B cell (primary cell): ENCODE data around the gene ACY1. TPM values are rescaled to one million over a fixed set of nuclear protein-coding genes. Genes with fewer than 3 reads are reported as not detected.

ENCODE experiments used
- ATAC-seq: fragments of 200-7000 bp; cut with Tn5 transposase; one replicate; pipeline ENCODE4 v1.10.0; 2021; ENCODE audit warnings: low read depth, mild to moderate bottlenecking, moderate number of reproducible peaks, moderate library complexity
- CTCF ChIA-PET: fragments of 350-600 bp; sonication (Branson Sonifier 250); formaldehyde crosslinking; loops from one replicate; lab custom pipeline; 2021; ENCODE audit warnings: antibody characterized with exemption, inconsistent platforms; lab: Charles Lee
- POLR2A ChIA-PET: fragments of 350-600 bp; sonication (Branson Sonifier 250); formaldehyde crosslinking; loops from one replicate; lab custom pipeline; 2021; ENCODE audit warnings: antibody characterized with exemption; lab: Charles Lee
- DNase-seq: peaks from one replicate; pipeline ENCODE4 v3.0.0; 2013
- H2AFZ ChIP-seq: 2 replicates; pipeline ENCODE4 v1.6.1; 2012; ENCODE audit warnings: mild to moderate bottlenecking, low read depth, low read length; ENCODE audit not compliant: insufficient read depth, poor library complexity, severe bottlenecking
- H3K27ac ChIP-seq, 2 donors: 1 replicate in 1 of 2; 2 replicates in 1 of 2; pipeline ENCODE4 v1.5.1; 2012 to 2013; ENCODE audit warnings: low read length in 2 of 2, mild to moderate bottlenecking in 2 of 2, moderate library complexity in 1 of 2
- H3K27me3 ChIP-seq, 4 experiments: fragments of 200-600 bp in 1 of 4; sonication (generic) in 1 of 4; replicated peaks in 1 of 4; 1 replicate in 2 of 4; 2 replicates in 2 of 4; pipeline versions ENCODE4 v1.6.1 to v1.7.0; 2013 to 2016; ENCODE audit warnings: low read length in 3 of 4, mild to moderate bottlenecking in 2 of 4, mixed read lengths in 1 of 4, moderate library complexity in 1 of 4; ENCODE audit not compliant: insufficient read depth in 4 of 4, control insufficient read depth in 3 of 4; ENCODE audit errors: control extremely low read depth in 1 of 4
- H3K36me3 ChIP-seq, 2 experiments: replicated peaks in 1 of 2; 1 replicate in 1 of 2; 2 replicates in 1 of 2; pipeline versions ENCODE4 v1.6.1 to v1.7.1; 2013; ENCODE audit warnings: low read length in 1 of 2; ENCODE audit not compliant: insufficient read depth in 2 of 2, control insufficient read depth in 1 of 2; ENCODE audit errors: control extremely low read depth in 1 of 2, extremely low read depth in 1 of 2
- H3K4me1 ChIP-seq, 2 donors: fragments of 200-600 bp in 1 of 2; sonication (generic) in 1 of 2; 1 replicate in 1 of 2; 2 replicates in 1 of 2; pipeline versions ENCODE4 v1.5.1 to v1.6.1; 2013 to 2017; ENCODE audit warnings: low read length in 2 of 2; ENCODE audit not compliant: control insufficient read depth in 2 of 2, insufficient read depth in 2 of 2
- H3K4me2 ChIP-seq: replicated peaks from 2 replicates; pipeline ENCODE3; 2012; ENCODE audit warnings: mild to moderate bottlenecking, low read depth, low read length; ENCODE audit not compliant: poor library complexity, severe bottlenecking
- H3K4me3 ChIP-seq, 5 experiments: fragments of 200-600 bp in 1 of 5; sonication (generic) in 1 of 5; 1 replicate in 3 of 5; 2 replicates in 2 of 5; pipeline versions ENCODE4 v1.5.1 to v1.7.0; 2011 to 2016; ENCODE audit warnings: low read length in 4 of 5, mild to moderate bottlenecking in 4 of 5, low read depth in 2 of 5, control low read depth in 1 of 5, moderate library complexity in 1 of 5; ENCODE audit not compliant: insufficient read depth in 1 of 5; ENCODE audit errors: control extremely low read depth in 1 of 5, extremely low read depth in 1 of 5
- H3K79me2 ChIP-seq: fragments of 200-600 bp; sonication (generic); one replicate; pipeline ENCODE4 v1.6.0; 2016; ENCODE audit warnings: low read length; ENCODE audit not compliant: control insufficient read depth, insufficient read depth
- H3K9ac ChIP-seq: fragments of 200-600 bp; sonication (generic); 2 replicates; pipeline ENCODE4 v1.6.1; 2017; ENCODE audit warnings: mild to moderate bottlenecking, low read length, moderate library complexity
- H3K9me3 ChIP-seq, 3 donors: one replicate each; pipeline versions ENCODE4 v1.6.1 to v1.7.1; 2013; ENCODE audit warnings: low read length in 2 of 3; ENCODE audit not compliant: control insufficient read depth in 2 of 3, insufficient read depth in 1 of 3; ENCODE audit errors: control extremely low read depth in 1 of 3
- H4K20me1 ChIP-seq: 2 replicates; pipeline ENCODE4 v1.6.0; 2012; ENCODE audit warnings: mild to moderate bottlenecking, low read length; ENCODE audit not compliant: insufficient read depth, control insufficient read depth, poor library complexity, severe bottlenecking
- H3K27ac Mint-ChIP-seq: one replicate; pipeline ENCODE4 v1.8.0; 2021; ENCODE audit warnings: mixed read lengths
- H3K27me3 Mint-ChIP-seq: one replicate; pipeline ENCODE4 v1.8.0; 2021; ENCODE audit warnings: mixed read lengths
- H3K4me1 Mint-ChIP-seq: one replicate; pipeline ENCODE4 v1.8.0; 2021; ENCODE audit warnings: mixed read lengths
- H3K4me3 Mint-ChIP-seq: one replicate; pipeline ENCODE4 v1.8.0; 2021; ENCODE audit warnings: mixed read lengths
- H3K9me3 Mint-ChIP-seq: one replicate; pipeline ENCODE4 v1.8.0; 2022; ENCODE audit warnings: mixed read lengths; ENCODE audit not compliant: insufficient read depth
- CTCF ChIP-seq: fragments of 200-600 bp; IDR thresholded peaks from one replicate; pipeline ENCODE4 v1.8.0; 2022; ENCODE audit warnings: antibody characterized with exemption, mild to moderate bottlenecking
- EZH2 ChIP-seq: IDR thresholded peaks from 2 replicates; pipeline ENCODE4 v1.6.1; 2012; ENCODE audit warnings: borderline replicate concordance, low read depth, mild to moderate bottlenecking, moderate library complexity, low read length; ENCODE audit not compliant: insufficient read depth, poor library complexity, severe bottlenecking
- WGBS: methylation state at CpG from one replicate; pipeline ENCODE4 v1.1.5; 2013; ENCODE audit warnings: missing lambda C conversion rate; ENCODE audit not compliant: insufficient coverage; 5-methylcytosine and 5-hydroxymethylcytosine counted together
- intact Hi-C: fragments of 100-400 bp; cut with micrococcal nuclease; formaldehyde crosslinking; loops from one replicate; pipeline ENCODE4 v1.10.0; 2022
- polyA plus RNA-seq: library from polyadenylated mRNA; depleted of rRNA; stranded (reverse); fragments of >200 nt; gene quantifications from 2 replicates; pipeline ENCODE4 v1.2.3, GENCODE V29; 2012
- total RNA-seq, 2 donors: library from RNA; stranded (reverse); fragments of 120-200 nt in 1 of 2; gene quantifications; 1 replicate in 1 of 2; 2 replicates in 1 of 2; pipeline versions ENCODE4 v1.2.3 to v1.2.4, GENCODE V29; 2013 to 2022

Gene ACY1
- total and polyA plus RNA-seq, 2 donors (not counting 1 experiment from before 2014, with no cell fraction given), result 14.6 to 26.2 TPM

- H3K4me3 Mint-ChIP-seq, result no peak overlapping the region
- TF ChIP-seq CTCF (no peak), EZH2 (no peak)
- ATAC-seq (no peak), DNase-seq (no peak)
- no peak overlapping the region for H3K4me2 ChIP-seq
- no peak overlapping the region for H3K27ac ChIP-seq
- H3K27me3 Mint-ChIP-seq, result peaks cover 3% of the 10 kb centered on the region
- no peaks in the 10 kb centered on the region for H3K9me3 Mint-ChIP-seq
- H3K4me3 ChIP-seq, result no peak overlapping the region
- WGBS, result 71% methylated on average over 8 of the region's 17 CpGs
- H3K79me2 ChIP-seq, result no peaks in the 10 kb centered on the region
- no peaks in the 10 kb centered on the region for H3K9me3 ChIP-seq
- ChIA-PET CTCF (no interaction called here), POLR2A (no interaction called here)
- H3K4me1 ChIP-seq, result peaks cover 10 to 14% of the 10 kb centered on the region in 2 donors
- no peak overlapping the region for H3K27ac Mint-ChIP-seq
- no peaks in the 10 kb centered on the region for H3K27me3 ChIP-seq
- intact Hi-C loops, result no loop called here
- no peak overlapping the region for H3K9ac ChIP-seq
- no peak overlapping the region for H2AFZ ChIP-seq
- no peaks in the 10 kb centered on the region for H3K36me3 ChIP-seq
- peaks cover 19% of the 10 kb centered on the region for H3K4me1 Mint-ChIP-seq
- no peaks in the 10 kb centered on the region for H4K20me1 ChIP-seq
These were observed 36.2 kb downstream of the ACY1 start for GRCh38 chr3:52019352-52020080.

- no peaks in the 10 kb centered on the region for H4K20me1 ChIP-seq
- peaks cover 10 to 14% of the 10 kb centered on the region in 2 donors for H3K4me1 ChIP-seq
- no peaks in the 10 kb centered on the region for H3K36me3 ChIP-seq
- no peak overlapping the region for H2AFZ ChIP-seq
- no peak overlapping the region for H3K27ac Mint-ChIP-seq
- no peak overlapping the region for H3K27ac ChIP-seq
- H3K9ac ChIP-seq, result no peak overlapping the region
- POLR2A ChIA-PET, result no interaction called here
- no peak for TF ChIP-seq EZH2
- no peak for TF ChIP-seq CTCF
- no peaks in the 10 kb centered on the region for H3K79me2 ChIP-seq
- H3K4me3 ChIP-seq, result no peak overlapping the region
- CTCF ChIA-PET, result no interaction called here
- 91% methylated on average over 7 of the region's 7 CpGs for WGBS
- no peak overlapping the region for H3K4me2 ChIP-seq
- H3K4me1 Mint-ChIP-seq, result peaks cover 23% of the 10 kb centered on the region
- intact Hi-C loops, result no loop called here
- DNase-seq (no peak), ATAC-seq (no peak)
- H3K27me3 ChIP-seq, result no peaks in the 10 kb centered on the region
- H3K27me3 Mint-ChIP-seq, result peaks cover 3% of the 10 kb centered on the region
- H3K9me3 ChIP-seq, result no peaks in the 10 kb centered on the region
- H3K4me3 Mint-ChIP-seq, result no peak overlapping the region
- no peaks in the 10 kb centered on the region for H3K9me3 Mint-ChIP-seq
These were observed 37.5 kb downstream of the ACY1 start for GRCh38 chr3:52020796-52021195.
